Activated naive CD8-positive, alpha-beta T cell (primary cell): Measurements from ENCODE around the gene MYO7A.

Source experiments
- H3K27ac Mint-ChIP-seq: one replicate; pipeline ENCODE4 v1.8.0; 2021; ENCODE audit warnings: mixed read lengths
- H3K27me3 Mint-ChIP-seq: one replicate; pipeline ENCODE4 v1.8.0; 2021; ENCODE audit warnings: mixed read lengths
- H3K36me3 Mint-ChIP-seq: one replicate; pipeline ENCODE4 v1.8.0; 2021; ENCODE audit warnings: mixed read lengths
- H3K4me1 Mint-ChIP-seq: one replicate; pipeline ENCODE4 v1.8.0; 2021; ENCODE audit warnings: low read depth, mixed read lengths
- H3K4me3 Mint-ChIP-seq: one replicate; pipeline ENCODE4 v1.8.0; 2021; ENCODE audit warnings: mild to moderate bottlenecking, mixed read lengths
- H3K9me3 Mint-ChIP-seq: one replicate; pipeline ENCODE4 v1.8.0; 2021; ENCODE audit warnings: low read depth, mixed read lengths

The MYO7A gene

GRCh38 chr11:77126156-77126775 lies 1.8 kb upstream of the MYO7A start:
- Mint-ChIP-seq H3K9me3 (no peaks in the 10 kb centered on the region), H3K27me3 (peaks cover 1% of the 10 kb centered on the region), H3K4me1 (peaks cover 8% of the 10 kb centered on the region), H3K4me3 (peak overlapping the region; percentile 57), H3K36me3 (no peaks in the 10 kb centered on the region), H3K27ac (no peak overlapping the region)

GRCh38 chr11:77126861-77127234 lies 1.2 kb upstream of the MYO7A start:
- Mint-ChIP-seq H3K27ac (no peak overlapping the region), H3K27me3 (peaks cover 1% of the 10 kb centered on the region), H3K9me3 (no peaks in the 10 kb centered on the region), H3K4me1 (peaks cover 8% of the 10 kb centered on the region), H3K36me3 (no peaks in the 10 kb centered on the region), H3K4me3 (peak overlapping the region; percentile 63)

DNA sequence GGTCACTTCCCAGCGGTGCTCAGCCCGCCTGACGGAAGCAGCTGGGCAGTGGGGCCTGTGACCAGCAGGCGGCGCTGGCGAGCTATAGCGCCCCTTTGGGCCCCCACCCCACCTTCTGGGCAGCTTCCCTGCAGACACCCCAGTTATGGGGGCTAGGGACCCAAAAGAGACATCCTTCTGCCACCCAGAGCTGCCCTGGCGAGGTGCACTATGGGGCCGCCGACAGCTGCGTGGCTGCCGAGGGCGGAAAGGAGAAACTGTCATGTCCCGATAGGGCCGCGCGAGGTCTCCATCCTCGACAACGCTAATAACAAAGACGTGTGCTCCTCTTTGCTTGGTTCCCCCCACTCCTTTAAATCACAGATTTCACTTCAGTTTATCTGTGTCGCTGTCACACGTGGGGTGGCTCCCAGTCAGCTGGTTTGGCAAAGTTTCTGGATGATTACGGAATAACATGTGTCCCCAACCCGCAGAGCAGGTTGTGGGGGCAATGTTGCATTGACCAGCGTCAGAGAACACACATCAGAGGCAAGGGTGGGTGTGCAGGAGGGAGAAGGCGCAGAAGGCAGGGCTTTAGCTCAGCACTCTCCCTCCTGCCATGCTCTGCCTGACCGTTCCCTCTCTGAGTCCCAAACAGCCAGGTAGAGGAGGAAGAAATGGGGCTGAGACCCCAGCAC lies 673 bp upstream of the MYO7A start:
- Mint-ChIP-seq H3K4me3 (peak overlapping the region; percentile 63), H3K27ac (no peak overlapping the region), H3K27me3 (peaks cover 1% of the 10 kb centered on the region), H3K9me3 (no peaks in the 10 kb centered on the region), H3K4me1 (peaks cover 8% of the 10 kb centered on the region), H3K36me3 (no peaks in the 10 kb centered on the region)

DNA sequence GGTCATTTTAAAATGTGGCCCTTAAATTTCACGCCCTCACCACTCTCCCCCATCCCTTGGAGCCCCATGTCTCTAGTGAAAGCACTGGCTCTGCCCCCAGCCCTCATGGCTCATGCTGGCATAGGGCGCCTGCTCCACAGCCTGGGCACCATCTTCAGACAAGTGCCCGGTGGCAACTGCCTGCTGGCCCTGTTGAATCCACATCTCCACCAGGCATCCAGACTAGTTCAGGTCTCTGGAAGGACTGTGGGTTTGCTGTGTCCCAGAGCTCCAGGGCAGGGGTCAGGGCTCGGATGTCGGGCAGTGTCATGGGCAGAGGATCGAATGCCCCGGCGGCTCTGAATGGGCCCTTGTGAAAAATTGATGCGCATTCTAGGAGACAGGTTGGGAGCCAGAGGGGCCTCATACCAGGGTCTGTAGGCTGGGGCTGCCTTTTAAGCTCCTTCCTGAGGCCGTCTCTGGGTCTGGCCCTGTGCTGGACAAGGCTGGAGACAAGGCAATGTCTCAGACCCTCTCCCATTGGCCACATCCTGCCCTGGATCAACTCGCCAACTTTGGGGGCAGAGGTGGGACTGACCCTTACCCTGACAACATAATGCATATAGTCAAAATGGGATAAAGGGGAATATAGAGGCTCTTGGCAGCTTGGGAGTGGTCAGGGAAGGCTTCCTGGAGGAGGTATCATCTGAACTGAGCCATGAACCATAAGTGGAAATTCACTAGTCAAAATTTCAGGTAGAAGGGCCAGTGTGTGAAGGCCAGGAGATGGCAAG lies 1.2 kb downstream of the MYO7A start:
- H3K27ac Mint-ChIP-seq: no peak overlapping the region
- H3K4me1 Mint-ChIP-seq: peaks cover 8% of the 10 kb centered on the region
- no peaks in the 10 kb centered on the region for H3K36me3 Mint-ChIP-seq
- H3K4me3 Mint-ChIP-seq: no peak overlapping the region
- peaks cover 1% of the 10 kb centered on the region for H3K27me3 Mint-ChIP-seq
- no peaks in the 10 kb centered on the region for H3K9me3 Mint-ChIP-seq

GRCh38 chr11:77129842-77130756 lies 2.1 kb downstream of the MYO7A start:
- Mint-ChIP-seq H3K9me3 (no peaks in the 10 kb centered on the region), H3K4me3 (no peak overlapping the region), H3K4me1 (peaks cover 8% of the 10 kb centered on the region), H3K36me3 (no peaks in the 10 kb centered on the region), H3K27ac (no peak overlapping the region), H3K27me3 (peaks cover 1% of the 10 kb centered on the region)

GRCh38 chr11:77130763-77131513 lies 2.9 kb downstream of the MYO7A start:
- Mint-ChIP-seq H3K9me3 (no peaks in the 10 kb centered on the region), H3K36me3 (no peaks in the 10 kb centered on the region)

GRCh38 chr11:77131560-77131959 lies 3.5 kb downstream of the MYO7A start:
- Mint-ChIP-seq H3K36me3 (no peaks in the 10 kb centered on the region), H3K27me3 (peaks cover 5% of the 10 kb centered on the region), H3K4me3 (no peak overlapping the region)

More at GRCh38 chr11:77130763-77131513, 2.9 kb downstream of the MYO7A start:
- peaks cover 8% of the 10 kb centered on the region for H3K4me1 Mint-ChIP-seq
- H3K4me3 Mint-ChIP-seq: no peak overlapping the region
- H3K27ac Mint-ChIP-seq: no peak overlapping the region
- peaks cover 5% of the 10 kb centered on the region for H3K27me3 Mint-ChIP-seq

GRCh38 chr11:77135069-77135468 lies 7.0 kb downstream of the MYO7A start:
- Mint-ChIP-seq H3K4me3 (no peak overlapping the region), H3K27ac (no peak overlapping the region), H3K36me3 (no peaks in the 10 kb centered on the region), H3K27me3 (peaks cover 12% of the 10 kb centered on the region), H3K4me1 (no peaks in the 10 kb centered on the region), H3K9me3 (no peaks in the 10 kb centered on the region)

More at GRCh38 chr11:77131560-77131959, 3.5 kb downstream of the MYO7A start:
- H3K9me3 Mint-ChIP-seq: no peaks in the 10 kb centered on the region
- no peak overlapping the region for H3K27ac Mint-ChIP-seq
- H3K4me1 Mint-ChIP-seq: peaks cover 6% of the 10 kb centered on the region

DNA sequence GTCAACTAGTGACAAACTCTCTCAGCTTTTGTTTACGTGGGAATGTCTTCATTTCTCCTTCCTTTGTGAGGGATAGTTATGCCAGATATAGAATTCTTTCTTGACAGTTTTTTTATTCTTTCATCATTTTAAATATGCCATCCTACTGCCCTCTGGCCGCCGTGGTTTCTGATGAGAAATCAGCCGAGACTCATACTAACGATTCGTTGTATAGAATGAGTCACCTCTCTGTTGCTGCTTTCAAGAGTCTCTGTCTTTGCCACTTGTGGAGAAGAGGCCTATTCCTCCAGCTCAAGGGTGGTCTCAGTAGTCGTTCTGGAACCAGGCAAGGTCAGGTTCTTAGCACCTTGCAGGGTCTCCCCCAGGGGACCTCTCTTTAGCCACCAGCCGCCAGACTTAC lies 8.0 kb downstream of the MYO7A start:
- Mint-ChIP-seq H3K9me3 (no peaks in the 10 kb centered on the region), H3K27ac (no peak overlapping the region), H3K4me1 (no peaks in the 10 kb centered on the region), H3K36me3 (no peaks in the 10 kb centered on the region), H3K4me3 (no peak overlapping the region), H3K27me3 (peaks cover 12% of the 10 kb centered on the region)

DNA sequence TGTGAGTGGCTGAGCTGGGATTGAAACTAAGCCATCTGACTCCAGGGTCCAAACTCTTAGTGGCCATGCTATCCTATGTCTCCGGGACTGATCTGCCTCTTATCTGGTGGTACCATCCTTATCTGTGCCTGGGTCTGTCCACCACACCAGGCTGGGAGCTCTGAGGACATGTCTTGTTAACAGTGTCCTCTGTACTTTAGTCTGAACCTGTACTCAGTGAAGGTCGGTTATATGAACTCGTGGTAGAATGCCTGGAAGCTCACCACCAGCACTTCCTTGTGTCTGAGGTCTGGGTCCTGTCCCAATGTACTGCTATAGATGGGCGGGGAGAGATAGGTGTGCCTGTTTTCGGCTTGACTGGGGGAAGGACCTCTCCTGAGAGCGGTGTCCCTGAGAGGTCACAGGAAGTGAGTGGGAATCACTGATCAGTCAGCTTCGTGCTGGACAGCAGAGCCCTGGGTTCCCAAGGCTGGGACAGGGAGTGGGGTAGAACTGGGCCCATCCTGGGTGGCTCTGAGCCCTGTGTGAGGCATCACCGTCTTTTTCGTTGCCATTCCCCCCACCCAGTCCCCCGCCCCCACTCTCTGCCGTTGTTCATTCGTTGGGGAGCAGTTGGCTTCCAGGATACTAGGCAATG lies 8.9 kb downstream of the MYO7A start:
- Mint-ChIP-seq H3K4me1 (peaks cover 2% of the 10 kb centered on the region), H3K4me3 (no peak overlapping the region), H3K27ac (no peak overlapping the region), H3K36me3 (no peaks in the 10 kb centered on the region), H3K27me3 (peaks cover 12% of the 10 kb centered on the region), H3K9me3 (no peaks in the 10 kb centered on the region)

DNA sequence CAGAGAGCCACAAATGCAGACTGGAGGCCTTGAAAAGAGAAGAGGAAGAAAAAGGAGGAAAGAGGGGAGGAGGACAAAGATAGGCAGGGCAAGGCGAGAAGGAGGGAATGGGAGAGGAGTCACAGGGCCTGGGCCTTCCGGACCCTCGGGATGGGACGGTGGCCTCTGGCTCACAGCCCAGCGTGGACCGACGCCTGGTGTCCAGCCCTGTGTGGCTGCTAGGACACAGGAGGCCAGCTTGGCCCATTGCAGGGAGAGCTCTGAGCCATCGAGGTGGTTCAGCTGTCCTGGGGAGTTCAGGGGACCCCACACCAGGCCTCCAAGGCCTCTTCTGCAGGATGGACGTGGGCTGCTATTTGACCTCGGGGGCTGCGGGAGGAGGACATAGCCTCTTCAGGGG lies 9.4 kb downstream of the MYO7A start:
- no peak overlapping the region for H3K27ac Mint-ChIP-seq
- no peaks in the 10 kb centered on the region for H3K9me3 Mint-ChIP-seq
- peaks cover 7% of the 10 kb centered on the region for H3K4me1 Mint-ChIP-seq
- H3K36me3 Mint-ChIP-seq: no peaks in the 10 kb centered on the region
- H3K4me3 Mint-ChIP-seq: no peak overlapping the region
- peaks cover 12% of the 10 kb centered on the region for H3K27me3 Mint-ChIP-seq

DNA sequence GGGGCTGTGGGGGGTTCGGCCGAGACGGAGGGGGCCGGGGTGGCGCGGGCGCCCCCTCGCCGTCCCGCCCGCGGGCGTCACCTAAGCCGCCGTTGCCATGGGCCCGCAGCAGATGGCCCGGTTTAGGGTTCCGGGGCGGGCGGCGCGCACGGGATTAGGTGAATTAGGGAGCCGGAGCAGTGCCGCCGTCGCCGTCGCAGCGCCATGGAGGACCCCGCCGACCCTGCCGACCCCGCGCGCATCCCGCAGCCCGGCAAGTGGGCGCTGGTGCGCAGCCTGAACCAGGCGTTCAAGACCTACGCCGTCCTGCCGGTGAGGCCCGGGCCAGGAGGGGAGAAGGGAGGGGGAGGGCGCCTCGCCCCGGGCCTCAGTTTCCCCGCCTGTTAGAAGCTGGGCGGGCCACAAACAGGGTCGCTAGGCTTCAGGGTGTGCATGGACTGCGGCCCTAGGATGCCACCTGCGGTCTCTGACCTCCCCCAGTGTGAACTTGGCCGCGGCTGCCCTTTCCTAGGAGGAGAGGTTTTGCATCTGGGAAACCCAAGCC lies 10.1 kb downstream of the MYO7A start:
- Mint-ChIP-seq H3K4me1 (peaks cover 15% of the 10 kb centered on the region), H3K9me3 (no peaks in the 10 kb centered on the region), H3K27me3 (peaks cover 12% of the 10 kb centered on the region), H3K27ac (no peak overlapping the region), H3K36me3 (no peaks in the 10 kb centered on the region), H3K4me3 (no peak overlapping the region)

GRCh38 chr11:77139201-77139600 lies 11.2 kb downstream of the MYO7A start:
- Mint-ChIP-seq H3K27ac (no peak overlapping the region), H3K36me3 (no peaks in the 10 kb centered on the region), H3K4me1 (peaks cover 19% of the 10 kb centered on the region), H3K27me3 (peaks cover 12% of the 10 kb centered on the region), H3K9me3 (no peaks in the 10 kb centered on the region), H3K4me3 (no peak overlapping the region)
